ENCODE measurements around the gene KCNJ16.

Gene KCNJ16

DNA sequence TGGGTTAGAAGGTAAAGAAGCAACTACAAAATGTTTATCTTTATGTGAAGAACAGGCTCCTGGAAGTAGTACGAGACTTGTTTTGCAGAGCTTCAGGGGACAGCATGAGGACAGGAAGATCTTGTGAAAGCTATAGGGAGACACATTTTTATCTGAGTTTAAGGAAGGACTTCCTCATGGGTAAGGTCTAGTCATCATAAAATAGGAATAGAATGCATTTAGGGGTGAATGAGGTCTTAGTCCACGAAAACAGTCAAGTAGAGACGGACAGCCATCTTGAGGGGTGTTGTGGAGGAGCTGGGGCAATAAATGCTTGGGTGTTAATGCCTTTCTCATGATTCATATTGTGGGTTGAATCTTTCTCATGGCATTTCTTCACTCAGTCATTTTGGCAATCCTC, 24.3 kb downstream of the KCNJ16 start:
- no peak for DNase-seq

DNA sequence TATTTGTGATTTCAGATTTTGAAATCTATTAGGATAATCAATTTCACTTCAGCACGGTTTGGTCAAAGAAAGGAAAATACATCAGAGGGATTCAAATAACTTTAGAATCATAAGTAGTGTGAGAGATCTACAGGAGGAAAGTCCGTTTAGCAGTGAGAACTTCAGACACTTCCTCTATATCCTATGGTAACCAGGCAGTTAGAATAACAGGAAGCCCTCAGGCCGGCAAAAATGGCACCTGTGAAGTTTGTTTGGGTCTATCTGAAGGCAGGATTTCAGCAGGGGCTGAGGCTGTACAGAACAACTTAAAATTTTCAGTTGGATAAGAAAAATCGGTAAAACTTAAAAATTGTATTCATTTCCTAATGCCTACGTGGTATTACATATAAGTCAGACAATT, 24.9 kb downstream of the KCNJ16 start:
- no peak for DNase-seq

DNA sequence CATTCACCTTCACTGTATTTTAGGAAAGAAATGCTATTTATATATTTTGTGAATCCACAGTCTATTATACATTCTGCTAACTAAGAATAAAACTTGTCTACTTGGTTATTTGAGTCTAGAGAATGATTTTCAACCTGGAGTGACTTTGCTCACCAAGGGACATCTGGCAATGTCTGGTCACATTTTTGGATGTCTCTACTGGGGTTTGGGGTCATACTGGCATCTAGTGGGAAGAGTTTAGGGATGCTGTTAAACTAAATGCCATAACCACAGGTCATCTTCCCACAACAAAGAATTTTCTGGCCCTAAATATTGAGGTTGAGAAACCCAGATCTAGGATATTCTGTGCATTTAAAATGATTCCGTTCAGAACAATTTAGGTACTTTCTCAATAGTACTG, 26.0 kb downstream of the KCNJ16 start:
- no peak for DNase-seq

DNA sequence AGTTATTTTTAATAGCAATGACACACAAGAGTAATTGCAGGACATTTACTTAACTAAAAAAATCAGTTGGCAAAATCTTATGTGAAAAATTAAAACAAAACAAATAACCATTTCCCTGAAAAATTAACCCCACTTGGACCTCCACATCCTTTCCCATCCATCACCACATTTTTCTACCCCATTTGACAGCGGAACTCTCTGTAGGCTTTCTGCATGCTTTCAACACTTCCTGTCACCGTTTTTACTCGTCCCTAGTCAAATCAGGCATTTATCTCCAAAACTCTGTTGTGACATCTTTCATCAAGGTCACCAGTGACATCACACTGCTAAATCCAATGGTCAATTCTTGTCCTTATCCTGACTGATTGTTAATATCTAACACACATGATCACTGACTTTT, 27.5 kb downstream of the KCNJ16 start:
- DNase-seq, result no peak

DNA sequence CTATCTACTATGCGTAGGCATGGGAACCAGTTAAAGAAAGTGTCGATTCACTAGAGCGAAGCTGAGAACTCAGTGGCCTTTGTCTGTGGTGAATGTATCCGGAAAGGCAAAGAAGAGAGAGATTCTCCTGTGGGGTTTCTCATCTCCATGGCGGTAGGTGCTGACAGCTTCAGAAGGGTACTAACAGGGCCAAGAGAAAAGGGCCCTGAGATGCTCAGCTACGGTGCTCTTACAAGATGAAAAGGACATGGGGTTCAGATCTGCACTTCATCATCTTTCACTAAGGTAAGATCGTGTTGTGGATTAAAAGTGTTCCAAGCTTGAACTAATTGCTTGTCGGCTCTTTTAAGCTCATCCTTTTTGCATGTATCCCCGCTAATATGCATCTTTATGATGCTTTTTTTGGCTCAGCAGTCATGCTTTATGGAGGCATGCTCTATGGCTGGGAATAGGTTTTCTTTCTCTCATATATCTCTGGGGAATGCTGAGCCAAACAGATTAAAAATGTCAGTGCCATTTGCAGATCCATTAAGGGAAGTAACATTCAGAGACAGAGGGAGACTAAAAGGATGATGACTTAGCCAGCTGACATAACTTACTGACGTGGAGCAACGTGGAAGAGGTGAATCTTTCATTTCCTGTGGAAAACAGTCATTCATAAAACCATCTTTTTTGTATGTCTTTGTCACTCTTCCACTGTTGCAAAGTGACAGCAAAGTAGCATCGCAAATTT, 29.9 kb downstream of the KCNJ16 start:
- no peak for DNase-seq

DNA sequence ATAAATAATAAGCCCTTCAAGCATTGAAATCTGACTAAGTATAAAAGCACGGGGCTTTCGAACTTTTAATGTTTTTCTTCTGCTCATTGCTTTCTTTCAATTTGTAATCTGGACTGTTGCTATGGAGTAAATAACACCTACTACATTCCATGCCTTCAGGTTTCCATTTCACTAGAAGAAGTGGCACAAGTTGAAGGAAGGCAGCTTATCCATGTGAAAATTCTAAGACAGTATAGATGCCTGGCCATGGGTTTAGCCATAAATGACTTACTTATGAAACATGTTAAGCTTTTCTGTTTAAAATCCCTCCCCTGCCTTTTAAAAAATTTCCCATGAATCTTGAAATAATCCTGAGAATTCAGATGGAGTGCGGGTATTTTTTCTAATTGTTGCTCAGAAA, 30.6 kb downstream of the KCNJ16 start:
- no peak for DNase-seq

DNA sequence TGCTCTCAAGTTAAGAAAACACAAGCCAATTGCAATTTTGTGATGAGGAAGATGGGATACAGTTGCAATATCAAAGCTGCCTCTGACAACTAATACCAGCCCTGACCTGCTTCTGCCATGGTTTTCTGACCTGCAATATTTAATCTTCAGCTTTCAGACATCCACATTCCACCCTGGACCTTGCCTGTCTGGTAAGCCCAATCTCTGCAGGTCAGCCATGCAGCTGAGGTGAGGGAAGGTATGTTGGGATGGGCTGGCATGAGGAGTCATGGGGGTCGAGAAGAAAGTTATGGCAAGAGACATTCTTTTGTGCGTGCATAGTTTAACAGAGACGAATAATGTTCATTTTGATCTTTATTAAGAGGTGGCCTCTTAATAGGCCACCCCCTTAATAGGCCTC, 31.5 kb downstream of the KCNJ16 start:
- no peak for DNase-seq

DNA sequence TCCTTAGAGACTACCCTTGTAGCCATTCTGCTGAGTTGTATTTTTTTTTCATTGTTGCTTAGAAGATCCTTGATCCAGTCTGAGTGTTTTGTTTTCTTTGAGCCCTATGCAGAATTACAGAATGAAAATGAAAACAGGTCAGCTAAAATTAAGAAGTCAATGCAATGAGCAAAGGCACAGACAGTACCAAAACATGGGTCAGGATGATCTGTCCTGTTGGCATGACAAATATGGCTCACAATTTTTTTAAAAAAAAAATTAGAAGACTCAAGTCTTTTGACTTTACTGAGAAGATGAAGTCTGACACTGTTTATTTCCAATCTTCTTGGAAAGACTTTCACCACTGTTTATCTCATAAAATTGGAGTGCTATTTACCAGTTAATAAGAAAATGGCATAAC, 32.4 kb downstream of the KCNJ16 start:
- DNase-seq, result no peak

DNA sequence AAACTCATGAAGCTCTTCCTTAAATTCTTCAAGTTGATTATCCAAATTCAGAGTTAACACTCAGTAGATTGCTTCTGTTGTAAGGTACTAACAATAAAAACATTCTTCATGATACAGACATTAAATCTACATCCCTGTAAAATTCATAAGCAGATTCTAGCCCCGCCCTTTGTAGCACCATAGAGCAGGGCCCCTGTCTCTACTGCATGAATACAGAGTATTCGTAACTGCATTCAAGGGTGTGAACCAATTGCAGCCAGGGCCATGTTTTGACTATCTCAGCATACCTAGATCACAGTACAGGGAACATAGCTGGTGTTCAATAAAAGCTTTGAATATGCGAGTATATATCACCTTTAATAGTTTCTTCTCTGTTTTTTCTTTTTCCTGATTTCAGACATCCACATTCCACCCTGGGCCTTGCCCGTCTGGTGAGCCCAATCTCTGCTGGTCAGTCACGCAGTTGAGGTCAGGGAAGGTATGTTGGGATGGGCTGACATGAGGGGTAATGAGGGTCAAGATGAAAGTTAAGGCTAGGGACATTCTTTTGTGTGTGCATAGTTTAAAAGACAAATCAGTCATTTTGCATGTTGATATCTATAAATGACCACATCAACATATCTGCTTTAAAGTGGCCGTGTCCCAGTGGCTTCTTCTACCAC, 33.0 kb downstream of the KCNJ16 start:
- DNase-seq, result no peak

DNA sequence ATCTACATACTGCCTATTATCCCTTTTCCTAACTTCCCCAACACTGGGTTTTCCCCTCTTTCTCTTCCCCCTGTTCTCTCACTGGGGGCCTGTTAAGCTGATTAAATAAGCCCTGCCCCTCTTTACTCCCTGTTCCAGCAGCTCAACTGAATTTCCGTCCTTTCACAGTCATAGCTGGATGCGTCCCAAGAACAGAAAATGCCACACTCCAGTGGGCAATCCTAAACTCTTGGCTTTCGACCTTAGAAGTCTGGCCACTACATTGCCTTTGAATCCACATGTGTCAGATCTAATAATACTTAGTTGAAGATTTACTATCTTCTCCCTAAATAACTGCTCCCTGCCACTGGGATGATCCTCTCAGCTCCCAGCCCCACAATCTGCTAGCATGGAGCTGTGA, 34.5 kb downstream of the KCNJ16 start:
- DNase-seq, result no peak

DNA sequence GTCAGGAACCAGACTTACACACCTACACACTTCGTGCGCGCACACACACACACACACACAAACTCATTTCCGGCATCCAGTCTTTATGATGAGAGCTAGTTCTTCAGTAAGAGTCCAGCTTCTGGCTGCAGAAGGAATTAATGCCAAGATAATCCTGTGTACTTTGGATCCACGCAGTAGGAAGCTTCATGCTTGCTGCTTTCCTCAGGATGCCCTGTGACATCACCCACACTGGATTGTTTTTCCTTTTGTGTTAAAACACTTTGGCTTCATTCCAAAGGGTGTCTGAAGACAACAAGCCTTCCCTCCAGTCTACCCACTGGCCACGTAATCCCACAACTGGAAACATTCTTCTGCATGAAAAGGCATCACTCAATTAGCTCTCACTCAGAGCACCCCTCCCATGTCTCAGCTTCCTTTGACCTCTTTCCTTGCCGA, 35.4 kb downstream of the KCNJ16 start:
- DNase-seq, result no peak

DNA sequence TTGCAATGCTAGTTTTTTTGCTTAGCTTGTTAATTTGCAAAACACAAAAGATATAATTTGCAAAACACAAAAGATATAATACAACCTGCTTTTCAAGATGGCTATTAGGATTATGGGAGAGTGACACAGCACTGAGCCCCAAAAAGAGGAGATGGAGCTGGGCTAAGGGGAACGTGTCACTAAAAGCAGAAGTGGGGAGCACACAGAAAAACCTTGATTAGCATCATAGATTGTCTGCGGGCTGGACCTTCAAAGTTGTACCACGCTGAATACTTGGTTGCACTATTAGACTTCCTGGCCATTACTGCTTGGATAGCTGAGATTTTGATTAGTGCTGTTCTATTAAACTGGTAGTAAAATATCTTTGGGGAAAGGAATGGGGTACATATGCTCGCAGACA, 36.2 kb downstream of the KCNJ16 start:
- DNase-seq, result no peak

DNA sequence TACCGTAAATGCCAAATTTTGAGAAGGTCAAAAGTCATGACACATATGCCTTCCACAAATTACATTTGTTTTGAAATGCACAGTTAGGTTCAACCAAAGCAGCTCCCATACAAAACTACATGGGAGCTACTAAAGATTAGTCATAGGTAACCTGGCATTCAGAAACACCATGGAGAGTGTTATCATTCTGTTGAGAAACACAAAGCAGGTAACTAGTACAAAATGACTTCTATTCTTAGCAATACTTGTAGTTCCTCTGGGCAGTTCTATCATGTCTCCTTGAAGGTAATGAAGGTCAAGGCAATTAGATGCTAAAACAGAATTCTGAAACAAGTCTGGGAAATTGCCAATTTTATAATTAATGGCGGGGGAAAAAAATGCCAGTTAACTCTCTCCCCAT, 39.4 kb downstream of the KCNJ16 start:
- DNase-seq, result no peak

DNA sequence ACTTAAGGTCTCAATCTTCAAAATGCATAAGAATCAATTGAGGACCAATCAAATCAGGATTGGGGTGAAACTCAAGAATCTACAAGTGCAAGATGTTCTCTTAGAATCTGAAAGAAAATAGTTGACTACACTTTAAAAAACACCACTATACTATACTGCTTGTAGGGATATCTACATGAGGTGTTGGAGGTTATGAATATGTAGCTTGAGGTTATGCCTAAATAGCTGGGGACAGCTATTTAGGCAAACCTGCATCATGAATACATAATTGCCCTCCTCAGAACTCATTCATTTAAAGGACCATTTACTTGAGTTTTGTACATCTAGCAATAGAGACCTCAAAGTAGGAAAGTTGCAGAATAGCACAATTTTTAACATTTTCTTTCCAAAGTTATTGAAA, 40.1 kb downstream of the KCNJ16 start:
- no peak for DNase-seq

DNA sequence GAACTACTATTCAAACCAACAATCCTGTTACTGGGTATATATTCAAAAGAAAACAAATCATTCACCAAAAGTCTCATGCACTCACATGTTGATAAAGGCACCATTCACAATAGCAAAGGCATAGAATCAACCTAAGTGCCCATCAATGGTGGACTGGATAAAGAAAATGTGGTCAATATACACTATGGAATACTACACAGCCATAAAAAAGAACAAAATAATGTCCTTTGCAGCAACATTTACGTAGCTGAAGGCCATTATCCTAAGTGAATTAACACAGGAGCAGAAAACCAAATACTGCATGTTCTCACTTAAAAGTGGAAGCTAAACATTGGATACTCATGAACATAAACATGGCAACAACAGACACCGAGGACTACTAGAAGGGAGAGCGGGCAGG, 41.9 kb downstream of the KCNJ16 start:
- DNase-seq, result no peak

DNA sequence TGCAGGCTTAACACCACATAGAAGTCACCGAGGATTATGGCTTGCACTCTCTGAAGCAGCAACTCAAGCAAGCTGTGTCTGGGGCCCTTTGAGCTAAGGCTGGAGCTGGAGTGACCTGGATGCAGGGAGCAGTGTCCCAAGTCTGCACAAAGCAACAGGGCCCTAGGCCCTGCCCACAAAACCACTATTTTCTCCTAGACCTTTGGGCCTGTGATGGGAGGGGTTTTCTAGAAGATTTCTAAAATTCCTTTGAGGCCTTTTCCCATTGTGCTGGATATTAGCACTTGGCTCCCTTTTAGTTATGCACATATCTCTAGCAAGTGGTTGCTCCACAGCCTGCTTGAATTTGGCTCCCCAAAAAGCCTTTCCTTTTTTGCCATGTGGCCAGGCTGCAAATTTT, 44.5 kb downstream of the KCNJ16 start:
- no peak for DNase-seq

DNA sequence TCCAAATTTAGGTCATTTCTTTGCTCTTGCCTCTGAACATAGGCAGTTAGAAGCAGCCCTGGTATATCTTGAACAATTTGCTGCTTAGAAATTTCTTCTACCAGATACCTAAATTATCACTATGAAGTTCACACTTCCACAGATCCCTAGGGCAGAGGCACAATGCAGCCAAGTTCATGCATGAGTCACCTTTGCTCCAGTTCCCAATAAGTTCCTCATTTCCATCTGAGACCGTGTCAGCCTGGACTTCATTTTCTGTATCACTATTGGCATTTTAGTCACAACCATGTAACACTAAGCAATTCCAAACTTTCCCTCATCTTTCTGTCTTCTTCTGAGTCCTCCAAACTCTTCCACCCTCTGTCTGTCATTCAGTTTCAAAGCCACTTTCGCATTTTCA, 45.0 kb downstream of the KCNJ16 start:
- DNase-seq, result no peak

DNA sequence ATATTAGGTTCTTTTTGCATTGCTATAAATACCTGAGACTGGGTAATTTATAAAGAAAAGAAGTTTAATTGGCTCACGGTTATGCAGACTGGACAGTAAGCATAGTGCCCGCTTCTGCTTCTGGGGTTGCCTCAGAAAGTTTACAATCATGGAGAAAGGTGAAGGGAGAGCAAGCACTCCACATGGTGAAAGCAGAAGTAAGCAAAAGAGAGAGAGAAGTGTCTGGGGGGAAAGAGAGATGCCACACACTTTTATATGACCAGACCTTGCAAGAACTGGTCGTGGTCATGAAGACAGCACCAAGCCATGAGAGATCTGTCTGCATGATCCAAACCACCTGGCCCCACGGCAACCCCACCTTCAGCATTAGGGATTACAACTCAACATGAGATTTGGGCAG, 45.4 kb downstream of the KCNJ16 start:
- DNase-seq, result no peak

DNA sequence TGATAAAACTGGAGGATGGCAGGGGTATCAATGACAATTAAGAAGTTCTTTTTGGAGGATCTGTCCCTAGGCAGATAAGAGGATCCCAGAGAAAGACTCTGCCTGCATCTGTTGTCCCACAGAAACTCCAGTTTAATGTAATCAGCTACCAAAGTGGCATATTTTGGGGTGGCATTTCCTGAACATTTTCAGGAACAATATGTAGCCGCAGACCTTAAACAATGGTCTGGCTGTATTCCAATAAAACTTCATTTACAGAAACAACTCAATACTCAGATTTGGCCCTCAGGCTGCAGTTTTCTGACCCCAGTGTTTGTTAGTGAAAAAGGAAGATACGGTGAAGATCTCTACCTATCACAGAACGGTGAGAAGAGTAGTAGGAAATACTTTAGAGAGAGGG, 46.1 kb downstream of the KCNJ16 start:
- no peak for DNase-seq

DNA sequence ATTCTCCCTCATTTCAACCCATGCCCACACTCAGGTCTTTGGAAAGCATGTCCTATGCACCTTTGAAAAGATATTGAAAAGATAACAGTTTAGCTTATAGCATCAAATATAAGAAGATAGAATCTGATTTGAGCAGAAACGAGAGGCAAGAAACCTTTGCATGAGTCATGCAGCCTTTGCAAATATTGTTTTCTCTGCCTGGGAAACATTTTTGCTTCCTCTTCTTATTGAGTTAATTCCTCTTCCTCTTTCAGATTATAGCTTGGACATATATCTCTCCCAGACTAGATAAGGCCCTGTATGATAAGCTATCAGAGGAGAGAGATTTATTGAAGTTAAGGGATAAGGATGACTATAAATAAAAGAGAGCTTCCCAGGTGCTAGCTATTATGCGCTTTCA, 48.2 kb downstream of the KCNJ16 start:
- no peak for DNase-seq

DNA sequence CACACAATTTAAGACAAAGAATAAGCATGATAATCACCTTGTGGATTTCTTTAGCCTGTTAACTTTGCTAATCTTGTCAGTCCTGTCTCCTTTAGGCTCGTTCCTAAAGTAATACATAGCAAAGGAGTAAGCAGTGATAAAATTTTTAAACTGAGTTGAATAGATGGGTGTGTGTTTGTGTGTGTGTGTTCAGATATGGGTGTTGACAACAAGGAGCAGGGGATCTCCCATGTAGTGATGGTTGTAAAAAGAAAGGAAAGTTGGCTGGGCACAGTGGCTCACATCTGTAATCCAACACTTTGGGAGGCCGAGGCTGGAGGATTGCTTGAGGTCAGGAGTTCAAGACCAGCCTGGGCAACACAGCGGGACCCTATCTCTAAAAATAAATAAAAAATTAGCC, 49.7 kb downstream of the KCNJ16 start:
- no peak for DNase-seq

DNA sequence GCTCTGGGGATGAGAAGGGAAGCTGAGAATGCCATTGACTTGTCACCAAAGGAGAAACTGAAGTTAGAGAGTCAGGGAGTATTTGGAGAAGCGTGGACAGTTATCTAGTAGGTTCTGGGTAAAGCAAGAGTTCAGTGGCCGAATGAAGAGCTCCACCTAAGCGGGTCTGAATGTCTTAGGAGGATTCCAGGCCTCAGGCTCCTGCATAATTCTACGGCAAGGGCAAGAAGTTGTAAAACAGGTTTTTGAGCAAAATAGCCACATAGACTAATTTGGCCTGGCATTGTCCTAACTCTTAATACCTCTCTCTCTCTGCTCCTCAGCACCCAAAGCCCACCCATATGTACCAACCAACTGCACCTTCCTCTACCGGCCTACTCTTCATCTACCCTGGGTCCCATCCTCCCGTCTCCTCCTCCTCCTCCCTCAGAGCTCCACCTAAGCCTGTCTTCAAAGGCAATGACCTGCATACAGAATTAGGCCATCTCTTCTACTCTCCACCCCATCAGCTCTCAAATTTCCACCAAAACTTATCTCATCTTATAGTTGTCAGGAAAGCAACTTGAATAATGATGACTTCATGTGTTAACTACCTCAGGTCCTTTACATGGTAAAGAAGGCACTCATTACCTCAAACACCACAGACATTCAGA, 52.3 kb downstream of the KCNJ16 start:
- no peak for DNase-seq

DNA sequence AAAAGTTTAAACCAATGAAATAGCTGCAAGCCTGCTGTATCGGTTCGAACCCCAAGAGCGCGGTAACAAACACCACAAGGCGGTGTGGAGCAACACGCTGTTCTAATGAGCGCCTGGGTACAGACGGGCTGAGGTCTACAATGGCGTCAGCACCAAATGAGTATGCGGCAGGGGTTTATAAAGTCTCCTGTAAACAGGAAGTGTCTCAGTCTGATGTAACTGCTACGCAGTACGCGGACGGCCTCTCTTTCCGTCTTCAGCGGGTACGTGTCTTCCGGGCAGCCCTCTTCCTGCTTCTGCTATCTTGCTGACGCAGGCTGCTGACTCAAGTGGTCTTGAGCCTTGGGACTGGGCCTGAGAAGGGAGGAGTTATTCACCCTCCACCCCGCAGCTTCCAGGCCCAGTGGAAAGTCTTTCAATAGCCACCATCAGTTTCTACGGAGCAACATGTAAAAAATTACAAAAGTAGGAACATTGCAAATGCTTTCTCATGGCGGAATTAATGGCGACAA, 53.8 kb downstream of the KCNJ16 start:
- DNase-seq, result no peak

DNA sequence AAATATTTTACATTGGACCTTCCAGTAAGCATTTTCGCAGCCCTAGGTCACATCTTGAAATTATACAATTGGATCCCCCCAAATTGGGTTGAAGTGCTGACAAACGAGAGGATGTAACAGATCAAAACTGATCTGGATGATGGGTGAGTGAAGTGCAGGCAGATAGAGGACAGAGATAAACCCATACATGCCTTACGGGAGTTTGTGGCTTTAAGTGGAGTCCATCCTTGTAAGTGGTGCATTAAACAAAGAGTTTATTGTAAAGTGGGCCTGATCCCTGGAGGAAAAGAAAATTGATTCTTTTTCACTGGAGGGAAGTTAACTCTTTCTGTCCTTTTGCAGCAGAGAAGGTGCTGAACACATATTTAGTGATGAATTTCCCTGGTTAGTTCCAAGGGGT, 55.3 kb downstream of the KCNJ16 start:
- no peak for DNase-seq

Measured in NCI-H187 (cell line).